WI38 (cell line): Measurements from ENCODE around the gene FGF1.

Experiments
- H3K4me3 ChIP-seq: 2 replicates; pipeline ENCODE4 v1.5.1; 2011; ENCODE audit warnings: low read depth, mild to moderate bottlenecking, control low read depth, low read length
- CTCF ChIP-seq: IDR thresholded peaks from 2 replicates; pipeline ENCODE4 v1.5.1; 2012; ENCODE audit warnings: low read depth, mild to moderate bottlenecking, control low read depth, low read length

FGF1 gene

GRCh38 chr5:142685418-142686209 lies at the start of gene FGF1:
FGF1 (minus strand) TSS chr5:142686090; CDS start chr5:142614127, 71,963 bp downstream.
- no peak for TF ChIP-seq CTCF
- H3K4me3 ChIP-seq = no peak within 1 kb of the TSS

- TF ChIP-seq CTCF = no peak
- H3K4me3 ChIP-seq = no peak overlapping the region
Observed at GRCh38 chr5:142727735-142728047, 41.8 kb upstream of the FGF1 start.

- no peak for TF ChIP-seq CTCF
- no peak overlapping the region for H3K4me3 ChIP-seq
Observed at GRCh38 chr5:142726188-142726731, 40.4 kb upstream of the FGF1 start.

- no peak overlapping the region for H3K4me3 ChIP-seq
- TF ChIP-seq CTCF = no peak
Observed at GRCh38 chr5:142725231-142726187, 39.6 kb upstream of the FGF1 start.

GRCh38 chr5:142724821-142725220 lies 38.9 kb upstream of the FGF1 start:
- no peak for TF ChIP-seq CTCF

GRCh38 chr5:142722896-142723295 lies 37.0 kb upstream of the FGF1 start:
- TF ChIP-seq CTCF = no peak
- H3K4me3 ChIP-seq = no peak overlapping the region

More at GRCh38 chr5:142724821-142725220, 38.9 kb upstream of the FGF1 start:
- no peak overlapping the region for H3K4me3 ChIP-seq

GRCh38 chr5:142722146-142722545 lies 36.3 kb upstream of the FGF1 start:
- no peak overlapping the region for H3K4me3 ChIP-seq
- no peak for TF ChIP-seq CTCF
